Erythroblast (primary cell): ENCODE measurements around the gene SIGLEC9.

ENCODE experiments used
- GATA1 ChIP-seq: IDR thresholded peaks from 2 replicates; pipeline ENCODE4 v1.6.1; 2011; ENCODE audit warnings: low read depth, mild to moderate bottlenecking, control low read depth, low read length, moderate library complexity
- POLR2A ChIP-seq: IDR thresholded peaks from 2 replicates; pipeline ENCODE4 v1.6.1; 2011; ENCODE audit warnings: mild to moderate bottlenecking, low read length

DNA sequence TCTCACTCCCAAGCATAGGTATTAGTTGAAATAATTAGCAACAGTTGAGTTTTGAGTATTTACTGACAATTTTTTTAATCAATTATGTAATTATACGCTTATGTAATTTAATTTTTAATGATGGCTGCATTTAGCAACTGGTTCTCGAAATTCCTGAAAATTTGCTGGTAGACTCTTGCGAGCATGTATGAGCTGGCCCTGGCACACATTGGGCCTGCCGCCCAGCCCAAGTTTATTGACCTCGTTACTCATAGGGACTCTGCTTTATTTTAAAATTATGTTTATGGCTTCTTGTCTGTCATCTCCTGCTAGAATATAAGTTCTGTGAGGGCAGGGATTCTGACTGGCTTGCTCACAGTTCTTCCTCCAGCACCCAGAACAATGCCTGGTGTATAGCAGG, 48.7 kb upstream of the SIGLEC9 start:
- no peak for TF ChIP-seq POLR2A
- TF ChIP-seq GATA1: no peak
